ENCODE data around the gene HOXA5.
A peak's percentile ranks its signal among the peaks of the same experiment; 100 is the strongest.

GRCh38 chr7:27145914-27146412 is 2.5 kb upstream of the HOXA5 start:
- no peak for TF ChIP-seq CTCF (IDR thresholded peaks at IDR 0.05)
- TF ChIP-seq POLR2AphosphoS5 (IDR thresholded peaks at IDR 0.05) = peak in 1 of 3 donors; percentile 0
- TF ChIP-seq POLR2A (IDR thresholded peaks at IDR 0.05) = no peak
- no peak for TF ChIP-seq EP300 (IDR thresholded peaks at IDR 0.05; ENCODE audit: low read depth)
